ENCODE measurements around the gene BEST1. TPM values are rescaled to one million over a fixed set of nuclear protein-coding genes. Genes with fewer than 3 reads are reported as not detected.

Gene BEST1
- total and polyA plus RNA-seq, 2 of the 13 experiments (the other 11 are each of a cell fraction or from before 2014, with no cell fraction given) = 0.09 to 0.65 TPM

GRCh38 chr11:61967116-61967923, 17.2 kb downstream of the BEST1 start, which contains the start of gene FTH1 (continued):
- TF ChIP-seq HNRNPK (IDR thresholded peaks at IDR 0.05; ENCODE audit: low read depth, low read length, poor library complexity, severe bottlenecking) (no peak), ZSCAN22 (CRISPR knock-in tag; IDR thresholded peaks at IDR 0.05) (no peak), ZNF264 (CRISPR knock-in tag; IDR thresholded peaks at IDR 0.05) (no peak), NFE2L2 (IDR thresholded peaks at IDR 0.05; ENCODE audit: low read length) (no peak), ZBTB43 (CRISPR knock-in tag; conservative IDR thresholded peaks at IDR 0.05) (0 out of 2 replicates have a peak, but pooled peaks have one; percentile 17), ZBED4 (CRISPR knock-in tag; IDR thresholded peaks at IDR 0.05; ENCODE audit: borderline replicate concordance) (peak; percentile 68; the same call in 1 of the 2 replicates), ARID4A (CRISPR knock-in tag; IDR thresholded peaks at IDR 0.05; ENCODE audit: borderline replicate concordance) (peak; percentile 74), ZSCAN20 (CRISPR knock-in tag; IDR thresholded peaks at IDR 0.05; ENCODE audit: borderline replicate concordance) (peak; percentile 81), KAT8 (CRISPR knock-in tag; IDR thresholded peaks at IDR 0.05) (no peak), RBM22 (optimal IDR thresholded peaks at IDR 0.05; ENCODE audit: low read length) (peak; percentile 35), ZNF274 (CRISPR knock-in tag; IDR thresholded peaks at IDR 0.05) (peak; percentile 36; the same call in 1 of the 2 replicates), BCL3 (CRISPR knock-in tag; IDR thresholded peaks at IDR 0.05) (peak; percentile 53; the same call in 1 of the 2 replicates), ATRX (CRISPR knock-in tag; IDR thresholded peaks at IDR 0.05; ENCODE audit: borderline replicate concordance) (no peak), ZBTB7B (CRISPR knock-in tag; IDR thresholded peaks at IDR 0.05) (no peak), IKZF4 (CRISPR knock-in tag; IDR thresholded peaks at IDR 0.05; ENCODE audit: borderline replicate concordance, low read depth, not compliant biosample characterization) (peak; percentile 40), ISX (CRISPR knock-in tag; conservative IDR thresholded peaks at IDR 0.05) (peak; percentile 67; the same call in 1 of the 2 replicates), ZNF569 (CRISPR knock-in tag; IDR thresholded peaks at IDR 0.05; ENCODE audit: borderline replicate concordance) (no peak), NFYC (CRISPR knock-in tag; IDR thresholded peaks at IDR 0.05) (peak; percentile 79)
